Ovary (tissue), 9 donors: ENCODE data around the gene PLIN4. TPM values are rescaled to one million over a fixed set of nuclear protein-coding genes. Genes with fewer than 3 reads are reported as not detected.
A peak's percentile ranks its signal among the peaks of the same experiment; 100 is the strongest.

Experiments used
- DNase-seq, 5 donors: peaks; one replicate each; pipeline ENCODE4 v3.0.0-alpha.2; 2019 to 2020
- H3K27ac ChIP-seq, 2 donors: fragments of 200-600 bp; one replicate each; pipeline versions ENCODE4 v1.5.1 to v1.8.0; 2019 to 2022
- H3K27me3 ChIP-seq: fragments of 200-600 bp; one replicate; pipeline ENCODE4 v1.8.0; 2022
- H3K36me3 ChIP-seq: fragments of 200-600 bp; sonication (generic); one replicate; pipeline ENCODE4 v1.5.1; 2019
- H3K4me1 ChIP-seq: one replicate; pipeline ENCODE4 v1.8.1; 2013; ENCODE audit warnings: mild to moderate bottlenecking, moderate library complexity; ENCODE audit not compliant: insufficient read depth
- H3K4me3 ChIP-seq: fragments of 200-600 bp; sonication (generic); one replicate; pipeline ENCODE4 v1.5.1; 2017
- H3K9me3 ChIP-seq, 2 donors: fragments of 200-600 bp in 1 of 2; sonication (generic) in 1 of 2; one replicate each; pipeline versions ENCODE4 v1.5.1 to v1.8.1; 2013 to 2019; ENCODE audit warnings: mild to moderate bottlenecking in 1 of 2, moderate library complexity in 1 of 2
- EP300 ChIP-seq: sonication (generic); formaldehyde crosslinking; IDR thresholded peaks from one replicate; pipeline ENCODE4 v1.6.1; 2017; ENCODE audit warnings: antibody characterized with exemption
- POLR2A ChIP-seq: fragments of 450-650 bp; IDR thresholded peaks from one replicate; pipeline ENCODE4 v1.6.1; 2017; ENCODE audit warnings: antibody characterized with exemption, mild to moderate bottlenecking, moderate library complexity
- WGBS, 3 donors: extraction: QIAGEN DNeasy Blood & Tissue Kit in 1 of 3; methylation state at CpG; one replicate each; pipeline versions ENCODE4 v1.1.5 to v1.1.7; 2013 to 2017; 5-methylcytosine and 5-hydroxymethylcytosine counted together
- intact Hi-C, 4 donors: fragments of 100-400 bp; cut with DNase I; formaldehyde crosslinking; loops; one replicate each; pipeline versions ENCODE4 v1.11.0 to v1.15.1; 2022 to 2023
- polyA plus RNA-seq, 2 donors: library from polyadenylated mRNA; stranded (reverse); fragments of 200-250 nt in 1 of 2; fragments of 350-450 nt in 1 of 2; fragmentation: Illumina TruSeq in 1 of 2; extraction: RNeasy Lipid Tissue Mini Kit (QIAGEN cat#74804) in 1 of 2; gene quantifications; one replicate each; pipeline ENCODE4 v1.2.3, GENCODE V29; 2013 to 2014
- total RNA-seq, 7 donors: library from RNA; depleted of rRNA in 2 of 7; stranded (reverse); fragments of >200 nt in 2 of 7; fragmentation: NEBNext Ultra II Directional in 3 of 7; extraction: Animal tissue kit (Norgen Biotek cat#: 25700) in 3 of 7; gene quantifications; one replicate each; pipeline versions ENCODE4 v1.1.0 to v1.2.4, GENCODE V29; 2016 to 2023
- TF ChIP-seq, protein P1 (sequence below), 3 donors: fragments of 450-650 bp in 2 of 3; fragments of 200-600 bp in 1 of 3; IDR thresholded peaks; one replicate each; pipeline versions ENCODE4 v1.5.1 to v1.8.0; 2016 to 2022; ENCODE audit warnings: antibody characterized with exemption in 3 of 3, mild to moderate bottlenecking in 1 of 3
- donor health status: DM: no; HTN: no; CAD: no; lungs with moderate emphysema.
- donor health status: DM: no; HTN: no; CAD: no.
- donor health status: Bipolar disorder and iron deficiency.
- donor health status: DM: yes; HTN: yes; CAD: no.
- donor health status: DM: no; HTN: no; CAD: no.
- donor health status: DM: yes; HTN: yes; CAD: no.

The PLIN4 gene
- total and polyA plus RNA-seq, 9 donors = 1.6 to 55.1 (median 21.7) TPM

DNA sequence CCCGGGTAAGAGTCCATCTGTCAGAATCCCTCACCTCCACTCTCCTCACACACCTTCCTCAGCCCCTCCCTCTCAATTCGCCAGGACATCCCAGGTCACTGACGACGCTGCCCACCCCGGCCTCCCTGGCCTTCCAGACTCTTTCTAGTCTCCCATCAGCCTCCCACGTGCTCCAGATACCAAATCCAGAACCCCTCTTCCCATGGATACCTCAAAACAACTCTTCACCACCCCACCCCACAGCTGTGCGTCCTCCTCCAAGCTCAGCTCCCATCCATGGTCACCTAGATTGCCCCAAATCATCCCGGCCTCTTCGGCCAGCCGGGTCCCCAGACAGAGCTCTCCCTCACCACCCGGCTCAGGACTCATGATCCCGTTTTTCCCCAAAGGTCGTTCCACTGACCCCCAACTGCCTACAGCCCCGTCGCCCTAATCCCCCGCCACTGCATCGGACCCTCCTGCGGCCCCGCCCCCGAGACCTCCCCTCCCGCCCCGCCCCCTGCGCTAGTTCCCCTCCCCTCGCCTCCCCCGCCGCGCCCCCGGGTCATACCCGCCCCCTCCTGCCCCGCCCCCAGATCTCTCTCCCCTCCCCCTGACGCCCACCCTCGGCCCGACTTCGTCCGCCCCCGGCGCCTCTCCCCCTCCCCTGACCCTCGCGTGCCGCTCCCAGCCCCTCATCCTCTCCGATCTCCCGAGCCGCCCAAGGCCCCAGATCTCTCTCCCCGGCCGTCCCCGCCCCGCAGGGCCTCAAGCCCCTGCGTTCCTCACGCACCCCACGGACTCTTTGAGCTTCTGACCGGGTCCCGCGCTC is 61.2 kb downstream of the PLIN4 start:
- WGBS, 3 donors = 2 to 4% (median 2%) methylated on average over 31 to 47 of the region's 53 CpGs
- peak in 1 of 5 donors; percentile 74 for DNase-seq
- intact Hi-C loops = no loop called here

DNA sequence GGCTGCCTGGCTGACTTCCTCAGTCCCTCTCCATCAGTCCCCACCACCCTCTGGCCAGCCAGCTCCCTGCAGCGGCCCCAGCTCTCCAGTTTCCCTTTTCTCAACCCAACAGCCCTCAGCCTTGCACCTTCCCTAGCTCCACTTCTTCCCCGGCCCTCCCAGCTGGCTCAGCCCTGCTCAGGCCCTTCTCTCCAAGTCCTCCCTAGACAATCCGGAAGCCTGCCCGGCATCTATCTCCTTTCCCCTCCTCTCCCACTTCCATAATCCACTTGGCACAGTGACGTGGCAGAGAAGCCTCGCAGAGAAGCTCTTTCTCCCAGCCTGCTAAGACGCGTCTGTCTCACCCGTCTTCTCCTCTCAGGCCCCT is 61.8 kb downstream of the PLIN4 start:
- Histone ChIP-seq H3K4me3 (peak overlapping the region; percentile 92), H3K4me1 (peaks cover 17% of the 10 kb centered on the region), H3K27ac (peak overlapping the region; percentile 81 to 88), H3K27me3 (no peaks in the 10 kb centered on the region), H3K9me3 (no peaks in the 10 kb centered on the region), H3K36me3 (no peaks in the 10 kb centered on the region)
- whole genome bisulfite sequencing, 3 donors = 1 to 3% (median 1%) methylated on average over 9 of the region's 9 CpGs
- TF ChIP-seq EP300 = no peak
- no peak for TF ChIP-seq POLR2A
- TF ChIP-seq, protein P1, sequence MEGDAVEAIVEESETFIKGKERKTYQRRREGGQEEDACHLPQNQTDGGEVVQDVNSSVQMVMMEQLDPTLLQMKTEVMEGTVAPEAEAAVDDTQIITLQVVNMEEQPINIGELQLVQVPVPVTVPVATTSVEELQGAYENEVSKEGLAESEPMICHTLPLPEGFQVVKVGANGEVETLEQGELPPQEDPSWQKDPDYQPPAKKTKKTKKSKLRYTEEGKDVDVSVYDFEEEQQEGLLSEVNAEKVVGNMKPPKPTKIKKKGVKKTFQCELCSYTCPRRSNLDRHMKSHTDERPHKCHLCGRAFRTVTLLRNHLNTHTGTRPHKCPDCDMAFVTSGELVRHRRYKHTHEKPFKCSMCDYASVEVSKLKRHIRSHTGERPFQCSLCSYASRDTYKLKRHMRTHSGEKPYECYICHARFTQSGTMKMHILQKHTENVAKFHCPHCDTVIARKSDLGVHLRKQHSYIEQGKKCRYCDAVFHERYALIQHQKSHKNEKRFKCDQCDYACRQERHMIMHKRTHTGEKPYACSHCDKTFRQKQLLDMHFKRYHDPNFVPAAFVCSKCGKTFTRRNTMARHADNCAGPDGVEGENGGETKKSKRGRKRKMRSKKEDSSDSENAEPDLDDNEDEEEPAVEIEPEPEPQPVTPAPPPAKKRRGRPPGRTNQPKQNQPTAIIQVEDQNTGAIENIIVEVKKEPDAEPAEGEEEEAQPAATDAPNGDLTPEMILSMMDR (IDR thresholded peaks at IDR 0.05) = no peak
- intact Hi-C loops = no loop called here
- DNase-seq = peak in 4 of 5 donors; percentile 53 to 62 (median 58)

More for the DNA sequence above, 61.2 kb downstream of the PLIN4 start:
- Histone ChIP-seq H3K4me3 (peak overlapping the region; percentile 92), H3K9me3 (no peaks in the 10 kb centered on the region), H3K4me1 (peaks cover 17% of the 10 kb centered on the region), H3K36me3 (no peaks in the 10 kb centered on the region), H3K27ac (peak overlapping the region; percentile 81 to 88), H3K27me3 (no peaks in the 10 kb centered on the region)
- TF ChIP-seq POLR2A (no peak), EP300 (no peak)
- TF ChIP-seq, protein P1 (IDR thresholded peaks at IDR 0.05) = no peak

DNA sequence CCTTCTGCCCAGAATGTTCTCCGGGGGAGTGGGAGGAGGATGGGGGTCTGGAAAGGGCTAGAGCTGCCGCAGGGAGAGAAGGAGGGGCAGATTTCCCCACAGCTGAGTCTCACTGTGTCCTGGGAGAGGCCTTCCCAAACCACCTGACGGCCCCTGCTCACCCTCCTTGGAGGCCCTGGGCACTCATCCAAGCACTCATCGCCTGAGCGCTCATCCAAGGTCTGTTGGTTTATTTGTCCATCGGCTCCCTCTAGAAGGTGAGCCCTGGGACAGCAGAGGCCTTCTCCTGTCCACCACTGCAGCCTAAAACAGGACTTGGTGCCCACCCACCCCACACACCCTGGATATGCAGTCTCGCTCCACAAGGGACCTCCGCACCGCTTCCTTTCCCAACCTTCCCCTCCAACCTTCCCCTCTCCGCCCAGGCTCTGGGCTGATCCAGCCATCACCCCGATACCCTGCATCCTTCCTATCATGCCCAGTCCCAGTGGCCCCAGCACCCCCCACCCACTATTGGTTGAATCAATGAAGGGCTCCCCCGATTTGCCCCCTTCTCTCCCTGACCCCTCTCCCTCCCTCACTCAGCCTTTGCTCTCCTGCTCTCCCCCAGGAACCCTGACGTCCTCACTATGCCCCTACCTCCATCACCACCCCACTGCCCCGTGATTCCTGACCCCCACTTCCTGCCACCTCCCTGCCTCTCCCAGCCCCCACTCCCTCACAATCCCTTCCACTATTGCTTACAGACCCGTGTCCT is 62.4 kb downstream of the PLIN4 start:
- Histone ChIP-seq H3K27me3 (no peaks in the 10 kb centered on the region), H3K4me1 (peaks cover 17% of the 10 kb centered on the region), H3K27ac (peak overlapping the region; percentile 81 to 88), H3K36me3 (no peaks in the 10 kb centered on the region), H3K9me3 (no peaks in the 10 kb centered on the region), H3K4me3 (peak overlapping the region; percentile 92)
- peak; percentile 92 to 95 (median 93) for DNase-seq
- 10 to 19% (median 13%) methylated on average over 15 of the region's 15 CpGs for WGBS, 3 donors
- intact Hi-C loops = no loop called here
- TF ChIP-seq POLR2A = no peak
- TF ChIP-seq, protein P1 (IDR thresholded peaks at IDR 0.05) = peak in 2 of 3 donors; percentile 7 to 17
- TF ChIP-seq EP300 = no peak

DNA sequence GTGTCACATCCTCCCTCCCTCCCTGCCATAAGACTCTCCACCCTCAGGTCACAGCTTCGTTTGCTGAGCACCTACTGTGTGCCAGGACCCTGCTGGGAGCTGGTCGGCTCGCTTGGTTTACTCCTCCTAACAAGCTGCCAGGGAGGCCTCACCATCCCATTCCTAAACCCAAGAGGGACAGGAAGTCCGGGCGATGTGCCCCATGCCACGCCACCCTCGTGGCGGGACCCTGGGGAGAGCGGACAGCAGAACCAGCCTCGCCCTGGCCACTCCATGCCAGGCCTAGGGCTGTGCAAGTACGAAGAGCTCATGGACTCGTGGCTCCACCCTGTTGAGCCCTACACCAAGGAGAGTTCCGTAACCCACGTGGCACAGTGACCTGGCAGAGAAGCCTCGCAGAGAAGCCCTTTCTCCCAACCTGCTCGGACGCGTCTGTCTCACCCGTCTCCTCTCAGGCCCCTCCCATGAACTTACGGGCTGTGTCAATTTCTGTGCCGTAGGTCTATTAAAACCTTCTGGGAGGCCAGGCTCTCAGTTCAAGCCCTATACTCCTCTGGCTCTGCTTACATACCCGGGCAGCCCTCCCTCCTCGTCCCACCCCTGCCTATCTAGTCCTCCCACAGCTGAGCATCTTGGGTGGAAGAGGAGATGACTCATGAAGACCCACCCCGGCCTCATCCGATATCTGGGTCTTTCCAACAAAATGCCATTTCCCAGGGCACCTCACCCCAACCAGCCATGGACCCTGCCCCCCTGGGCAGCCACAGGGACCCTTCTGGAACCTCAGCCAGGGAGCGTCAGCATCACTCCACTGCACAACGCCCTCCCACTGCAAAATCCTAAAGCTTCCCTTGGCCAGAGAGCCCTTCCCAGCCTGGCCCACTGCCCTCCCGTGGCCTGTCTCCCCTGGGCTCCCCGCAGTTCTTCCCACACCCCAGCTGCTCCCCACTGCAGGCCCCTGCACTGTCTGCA is 63.3 kb downstream of the PLIN4 start:
- no peaks in the 10 kb centered on the region for H3K27me3 ChIP-seq
- H3K4me1 ChIP-seq = peaks cover 17% of the 10 kb centered on the region
- WGBS, 3 donors = 24 to 30% (median 26%) methylated on average over 27 to 29 of the region's 29 CpGs
- H3K4me3 ChIP-seq = peak overlapping the region; percentile 17
- H3K27ac ChIP-seq = peak overlapping the region; percentile 81 to 88
- intact Hi-C loops = loop anchor here in 1 of 4 donors (5.0 kb wide), 1 partner anchor 1038 kb away; no protein-coding TSS in a partner anchor
- TF ChIP-seq POLR2A = no peak
- TF ChIP-seq, protein P1 (IDR thresholded peaks at IDR 0.05) = no peak
- no peak for TF ChIP-seq EP300
- H3K36me3 ChIP-seq = no peaks in the 10 kb centered on the region
- peak in 4 of 5 donors; percentile 70 to 78 (median 74) for DNase-seq
- H3K9me3 ChIP-seq = no peaks in the 10 kb centered on the region
